ENCODE results near the gene DDX39B.
"Not testable (repeated sequence)": the region's sequence is repeated elsewhere in the genome, so short reads cannot be mapped to it uniquely, and the experiment has no call there.

DDX39B gene

DNA sequence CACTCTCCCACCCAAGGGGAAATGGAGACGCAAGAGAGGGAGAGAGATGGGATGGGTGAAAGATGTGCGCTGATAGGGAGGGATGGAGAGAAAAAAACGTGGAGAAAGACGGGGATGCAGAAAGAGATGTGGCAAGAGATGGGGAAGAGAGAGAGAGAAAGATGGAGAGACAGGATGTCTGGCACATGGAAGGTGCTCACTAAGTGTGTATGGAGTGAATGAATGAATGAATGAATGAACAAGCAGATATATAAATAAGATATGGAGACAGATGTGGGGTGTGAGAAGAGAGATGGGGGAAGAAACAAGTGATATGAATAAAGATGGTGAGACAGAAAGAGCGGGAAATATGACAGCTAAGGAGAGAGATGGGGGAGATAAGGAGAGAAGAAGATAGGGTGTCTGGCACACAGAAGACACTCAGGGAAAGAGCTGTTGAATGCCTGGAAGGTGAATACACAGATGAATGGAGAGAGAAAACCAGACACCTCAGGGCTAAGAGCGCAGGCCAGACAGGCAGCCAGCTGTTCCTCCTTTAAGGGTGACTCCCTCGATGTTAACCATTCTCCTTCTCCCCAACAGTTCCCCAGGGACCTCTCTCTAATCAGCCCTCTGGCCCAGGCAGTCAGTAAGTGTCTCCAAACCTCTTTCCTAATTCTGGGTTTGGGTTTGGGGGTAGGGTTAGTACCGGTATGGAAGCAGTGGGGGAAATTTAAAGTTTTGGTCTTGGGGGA lies 34.3 kb upstream of the DDX39B start:
- DNase-seq (ENCODE audit: low read depth in 2 of 3, low spot score in 2 of 3), result no peak

- peak in 1 of 3 experiments; percentile 75 for DNase-seq (ENCODE audit: low read depth in 2 of 3, low spot score in 2 of 3)
These were observed 33.6 kb upstream of the DDX39B start, which contains the start of gene TNF for GRCh38 chr6:31575335-31575901. TSS of gene TNF (plus strand) at chr6:31575565. CDS start at chr6:31575742, 177 bp downstream.

DNA sequence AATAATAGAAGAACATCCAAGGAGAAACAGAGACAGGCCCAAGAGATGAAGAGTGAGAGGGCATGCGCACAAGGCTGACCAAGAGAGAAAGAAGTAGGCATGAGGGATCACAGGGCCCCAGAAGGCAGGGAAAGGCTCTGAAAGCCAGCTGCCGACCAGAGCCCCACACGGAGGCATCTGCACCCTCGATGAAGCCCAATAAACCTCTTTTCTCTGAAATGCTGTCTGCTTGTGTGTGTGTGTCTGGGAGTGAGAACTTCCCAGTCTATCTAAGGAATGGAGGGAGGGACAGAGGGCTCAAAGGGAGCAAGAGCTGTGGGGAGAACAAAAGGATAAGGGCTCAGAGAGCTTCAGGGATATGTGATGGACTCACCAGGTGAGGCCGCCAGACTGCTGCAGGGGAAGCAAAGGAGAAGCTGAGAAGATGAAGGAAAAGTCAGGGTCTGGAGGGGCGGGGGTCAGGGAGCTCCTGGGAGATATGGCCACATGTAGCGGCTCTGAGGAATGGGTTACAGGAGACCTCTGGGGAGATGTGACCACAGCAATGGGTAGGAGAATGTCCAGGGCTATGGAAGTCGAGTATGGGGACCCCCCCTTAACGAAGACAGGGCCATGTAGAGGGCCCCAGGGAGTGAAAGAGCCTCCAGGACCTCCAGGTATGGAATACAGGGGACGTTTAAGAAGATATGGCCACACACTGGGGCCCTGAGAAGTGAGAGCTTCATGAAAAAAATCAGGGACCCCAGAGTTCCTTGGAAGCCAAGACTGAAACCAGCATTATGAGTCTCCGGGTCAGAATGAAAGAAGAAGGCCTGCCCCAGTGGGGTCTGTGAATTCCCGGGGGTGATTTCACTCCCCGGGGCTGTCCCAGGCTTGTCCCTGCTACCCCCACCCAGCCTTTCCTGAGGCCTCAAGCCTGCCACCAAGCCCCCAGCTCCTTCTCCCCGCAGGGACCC lies 32.6 kb upstream of the DDX39B start:
- no peak for DNase-seq (ENCODE audit: low read depth in 2 of 3, low spot score in 2 of 3)

DNA sequence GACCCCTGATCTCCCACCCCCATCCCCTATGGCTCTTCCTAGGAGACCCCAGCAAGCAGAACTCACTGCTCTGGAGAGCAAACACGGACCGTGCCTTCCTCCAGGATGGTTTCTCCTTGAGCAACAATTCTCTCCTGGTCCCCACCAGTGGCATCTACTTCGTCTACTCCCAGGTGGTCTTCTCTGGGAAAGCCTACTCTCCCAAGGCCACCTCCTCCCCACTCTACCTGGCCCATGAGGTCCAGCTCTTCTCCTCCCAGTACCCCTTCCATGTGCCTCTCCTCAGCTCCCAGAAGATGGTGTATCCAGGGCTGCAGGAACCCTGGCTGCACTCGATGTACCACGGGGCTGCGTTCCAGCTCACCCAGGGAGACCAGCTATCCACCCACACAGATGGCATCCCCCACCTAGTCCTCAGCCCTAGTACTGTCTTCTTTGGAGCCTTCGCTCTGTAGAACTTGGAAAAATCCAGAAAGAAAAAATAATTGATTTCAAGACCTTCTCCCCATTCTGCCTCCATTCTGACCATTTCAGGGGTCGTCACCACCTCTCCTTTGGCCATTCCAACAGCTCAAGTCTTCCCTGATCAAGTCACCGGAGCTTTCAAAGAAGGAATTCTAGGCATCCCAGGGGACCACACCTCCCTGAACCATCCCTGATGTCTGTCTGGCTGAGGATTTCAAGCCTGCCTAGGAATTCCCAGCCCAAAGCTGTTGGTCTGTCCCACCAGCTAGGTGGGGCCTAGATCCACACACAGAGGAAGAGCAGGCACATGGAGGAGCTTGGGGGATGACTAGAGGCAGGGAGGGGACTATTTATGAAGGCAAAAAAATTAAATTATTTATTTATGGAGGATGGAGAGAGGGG lies 31.7 kb upstream of the DDX39B start:
- no peak for DNase-seq (ENCODE audit: low read depth in 2 of 3, low spot score in 2 of 3)

DNA sequence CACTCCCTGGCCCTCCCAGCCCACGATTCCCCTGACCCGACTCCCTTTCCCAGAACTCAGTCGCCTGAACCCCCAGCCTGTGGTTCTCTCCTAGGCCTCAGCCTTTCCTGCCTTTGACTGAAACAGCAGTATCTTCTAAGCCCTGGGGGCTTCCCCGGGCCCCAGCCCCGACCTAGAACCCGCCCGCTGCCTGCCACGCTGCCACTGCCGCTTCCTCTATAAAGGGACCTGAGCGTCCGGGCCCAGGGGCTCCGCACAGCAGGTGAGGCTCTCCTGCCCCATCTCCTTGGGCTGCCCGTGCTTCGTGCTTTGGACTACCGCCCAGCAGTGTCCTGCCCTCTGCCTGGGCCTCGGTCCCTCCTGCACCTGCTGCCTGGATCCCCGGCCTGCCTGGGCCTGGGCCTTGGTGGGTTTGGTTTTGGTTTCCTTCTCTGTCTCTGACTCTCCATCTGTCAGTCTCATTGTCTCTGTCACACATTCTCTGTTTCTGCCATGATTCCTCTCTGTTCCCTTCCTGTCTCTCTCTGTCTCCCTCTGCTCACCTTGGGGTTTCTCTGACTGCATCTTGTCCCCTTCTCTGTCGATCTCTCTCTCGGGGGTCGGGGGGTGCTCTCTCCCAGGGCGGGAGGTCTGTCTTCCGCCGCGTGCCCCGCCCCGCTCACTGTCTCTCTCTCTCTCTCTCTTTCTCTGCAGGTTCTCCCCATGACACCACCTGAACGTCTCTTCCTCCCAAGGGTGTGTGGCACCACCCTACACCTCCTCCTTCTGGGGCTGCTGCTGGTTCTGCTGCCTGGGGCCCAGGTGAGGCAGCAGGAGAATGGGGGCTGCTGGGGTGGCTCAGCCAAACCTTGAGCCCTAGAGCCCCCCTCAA lies 30.5 kb upstream of the DDX39B start, which contains the start of gene LTA:
LTA (plus strand) TSS at position 249 of the 871 bp plus-strand sequence; CDS start at position 703, 454 bp downstream.
- peak in 1 of 3 experiments; percentile 67 for DNase-seq (ENCODE audit: low read depth in 2 of 3, low spot score in 2 of 3)

DNA sequence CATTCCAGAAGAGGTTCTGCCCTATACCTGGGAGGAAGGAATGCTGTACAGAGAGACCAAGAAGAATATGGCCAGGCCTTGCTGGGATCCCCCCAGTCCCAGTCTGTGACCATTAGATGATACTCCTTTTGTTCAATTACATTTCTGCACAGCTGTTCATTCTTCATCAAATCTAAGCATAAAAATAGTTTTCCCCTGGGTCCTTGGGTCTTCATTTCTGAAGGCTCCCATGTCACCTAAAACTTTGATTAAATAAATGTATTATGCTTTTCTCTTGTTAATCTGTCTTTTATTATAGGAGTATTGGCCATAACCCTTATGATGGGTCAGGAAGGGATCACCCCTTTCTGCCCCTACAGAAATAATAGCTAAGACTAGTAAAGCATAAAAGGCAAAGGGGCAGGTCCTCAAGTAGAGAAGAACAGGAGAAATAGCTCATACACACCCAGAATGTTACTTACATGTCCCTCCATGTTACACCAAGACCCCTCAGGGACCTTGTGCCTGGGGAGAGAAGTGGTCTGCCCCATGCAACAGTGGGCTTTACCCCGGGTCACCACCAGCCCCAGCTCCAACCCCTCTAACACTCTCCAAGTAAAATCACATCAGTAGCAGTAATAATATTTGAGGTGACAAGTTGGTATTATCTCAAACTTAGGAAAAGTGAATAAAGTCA lies 28.2 kb upstream of the DDX39B start:
- no peak for DNase-seq (ENCODE audit: low read depth in 2 of 3, low spot score in 2 of 3)

DNA sequence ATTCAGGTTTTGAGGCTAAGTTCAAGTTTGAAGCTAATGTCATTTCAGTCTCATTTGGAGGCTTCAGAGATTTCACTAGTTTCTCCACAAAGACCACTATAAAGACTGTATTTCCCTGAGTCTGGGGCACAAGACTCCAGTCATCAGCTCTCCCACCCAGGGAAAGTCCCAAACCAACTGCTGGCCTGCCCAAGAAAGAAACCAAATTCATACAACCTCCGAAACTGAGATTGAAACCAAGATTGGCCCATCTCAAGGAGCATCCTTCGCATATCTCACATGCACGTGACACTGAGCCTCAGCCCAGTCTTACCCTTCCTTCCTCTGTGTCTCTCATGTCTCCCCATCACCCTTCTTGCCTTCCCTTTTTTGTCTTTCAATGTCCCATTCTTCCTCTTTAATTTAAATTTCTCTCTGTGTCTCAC lies 26.7 kb upstream of the DDX39B start:
- no peak for DNase-seq (ENCODE audit: low read depth in 2 of 3, low spot score in 2 of 3)

DNA sequence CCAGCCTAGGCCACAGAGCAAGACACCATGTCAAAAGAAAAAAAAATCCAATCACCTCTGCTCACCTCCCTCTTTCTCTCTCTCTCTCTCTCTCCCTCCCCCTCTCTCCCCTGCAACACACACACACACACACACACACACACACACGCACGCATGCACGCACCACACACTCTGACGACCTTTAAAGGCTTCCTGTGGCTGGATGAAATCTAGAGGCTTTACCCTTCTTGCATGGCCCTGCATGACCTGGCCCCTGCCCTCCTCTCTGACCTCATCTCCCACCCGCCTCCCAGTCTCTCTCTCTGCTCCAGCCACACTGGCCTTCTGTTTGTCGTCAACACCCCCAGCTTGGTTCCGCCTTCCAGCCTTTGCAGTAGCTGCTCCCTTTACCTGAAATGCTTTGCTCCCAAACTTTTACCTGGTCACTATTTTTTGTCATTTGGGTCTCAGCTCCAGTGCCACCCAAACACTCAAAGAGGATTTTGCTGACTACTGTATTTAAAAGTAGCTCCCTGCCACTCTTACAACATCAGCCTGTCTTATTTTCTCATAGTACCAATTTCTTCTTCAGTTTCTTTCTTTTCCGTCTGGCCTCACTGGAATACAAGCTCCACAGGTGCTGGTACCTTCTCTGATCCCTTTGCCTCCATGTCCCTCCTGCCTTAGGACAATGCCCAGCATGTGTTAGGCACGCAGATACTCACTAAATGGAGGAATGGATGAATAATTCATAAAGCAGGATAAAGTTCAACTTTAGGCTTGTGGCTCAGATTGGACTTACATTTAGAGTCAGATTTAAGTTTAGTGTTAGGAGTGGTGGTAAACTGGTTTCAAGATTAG lies 25.9 kb upstream of the DDX39B start:
- no peak for DNase-seq (ENCODE audit: low read depth in 2 of 3, low spot score in 2 of 3)

DNA sequence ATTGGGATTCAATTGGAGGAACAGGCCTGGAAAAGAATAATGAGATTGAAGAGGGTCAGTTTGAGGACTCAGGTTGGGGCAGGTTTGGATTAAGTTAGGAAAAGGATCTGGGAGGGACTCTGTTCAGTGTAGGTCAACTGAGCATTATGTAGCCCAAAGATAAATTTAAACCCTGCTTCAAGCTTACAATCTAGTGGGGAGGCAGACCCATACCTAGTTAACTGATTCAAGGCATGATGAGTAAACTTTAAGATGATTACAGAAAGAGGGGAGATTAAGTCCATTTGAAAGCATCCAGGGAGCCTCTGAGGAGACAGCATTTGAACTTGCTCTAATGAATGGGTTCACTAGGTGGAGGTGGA lies 18.9 kb upstream of the DDX39B start:
- DNase-seq (ENCODE audit: low read depth in 2 of 3, low spot score in 2 of 3), result no peak

DNA sequence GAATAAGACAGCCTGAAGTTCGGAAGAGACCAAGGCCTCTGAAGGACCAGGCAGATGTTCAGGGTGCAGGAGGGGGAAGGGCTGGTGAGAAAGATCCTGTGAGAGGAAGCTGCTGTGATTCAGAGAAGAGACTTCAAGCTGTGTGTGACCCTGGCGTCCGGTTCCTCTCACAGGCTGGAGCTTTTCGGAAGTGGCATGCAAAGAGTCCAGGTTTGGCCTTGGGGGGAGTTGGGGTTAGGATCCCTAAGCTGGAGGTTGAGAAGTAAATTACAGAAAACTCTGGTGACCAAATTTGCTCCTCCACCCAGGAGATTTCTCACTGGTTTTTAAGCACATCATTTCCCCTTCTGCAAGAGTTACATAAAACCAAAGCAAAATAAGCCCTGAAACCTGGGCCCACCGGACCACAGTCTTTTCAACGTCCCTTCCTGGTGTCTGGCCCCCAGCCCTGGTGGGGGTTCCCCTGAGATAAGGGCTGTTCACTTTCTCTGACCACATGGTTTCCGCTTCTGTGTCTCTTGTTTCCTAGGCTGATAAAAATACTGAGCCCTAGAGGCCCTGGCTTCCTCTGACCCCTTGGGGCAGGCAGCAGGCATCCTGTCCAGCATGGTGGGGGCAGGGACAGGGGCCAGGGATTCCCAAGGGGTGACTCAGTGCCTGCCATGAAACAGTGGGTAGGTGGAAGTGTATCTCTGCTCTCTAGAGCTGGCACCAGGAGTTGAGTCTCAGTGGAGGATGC lies 18.3 kb upstream of the DDX39B start:
- DNase-seq (ENCODE audit: low read depth in 2 of 3, low spot score in 2 of 3), result peak in 1 of 3 experiments; percentile 23

DNA sequence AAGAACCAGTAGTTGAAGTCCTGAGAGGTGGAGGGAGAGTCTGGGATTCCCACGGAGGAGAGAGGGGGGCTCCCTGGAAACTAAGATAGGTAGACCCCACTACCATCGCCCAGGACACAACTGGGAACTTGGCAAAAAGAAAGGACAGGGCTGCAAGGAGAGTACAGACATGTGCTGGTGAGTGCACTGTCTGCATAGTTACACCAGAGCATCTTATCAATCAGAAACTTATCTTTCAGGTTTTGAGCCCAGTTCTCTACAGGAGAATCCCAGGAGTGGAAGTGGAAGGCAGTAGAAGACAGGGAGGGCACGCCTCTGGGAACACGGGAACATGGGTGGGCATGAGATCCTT lies 17.8 kb upstream of the DDX39B start:
- no peak for DNase-seq (ENCODE audit: low read depth in 2 of 3, low spot score in 2 of 3)

DNA sequence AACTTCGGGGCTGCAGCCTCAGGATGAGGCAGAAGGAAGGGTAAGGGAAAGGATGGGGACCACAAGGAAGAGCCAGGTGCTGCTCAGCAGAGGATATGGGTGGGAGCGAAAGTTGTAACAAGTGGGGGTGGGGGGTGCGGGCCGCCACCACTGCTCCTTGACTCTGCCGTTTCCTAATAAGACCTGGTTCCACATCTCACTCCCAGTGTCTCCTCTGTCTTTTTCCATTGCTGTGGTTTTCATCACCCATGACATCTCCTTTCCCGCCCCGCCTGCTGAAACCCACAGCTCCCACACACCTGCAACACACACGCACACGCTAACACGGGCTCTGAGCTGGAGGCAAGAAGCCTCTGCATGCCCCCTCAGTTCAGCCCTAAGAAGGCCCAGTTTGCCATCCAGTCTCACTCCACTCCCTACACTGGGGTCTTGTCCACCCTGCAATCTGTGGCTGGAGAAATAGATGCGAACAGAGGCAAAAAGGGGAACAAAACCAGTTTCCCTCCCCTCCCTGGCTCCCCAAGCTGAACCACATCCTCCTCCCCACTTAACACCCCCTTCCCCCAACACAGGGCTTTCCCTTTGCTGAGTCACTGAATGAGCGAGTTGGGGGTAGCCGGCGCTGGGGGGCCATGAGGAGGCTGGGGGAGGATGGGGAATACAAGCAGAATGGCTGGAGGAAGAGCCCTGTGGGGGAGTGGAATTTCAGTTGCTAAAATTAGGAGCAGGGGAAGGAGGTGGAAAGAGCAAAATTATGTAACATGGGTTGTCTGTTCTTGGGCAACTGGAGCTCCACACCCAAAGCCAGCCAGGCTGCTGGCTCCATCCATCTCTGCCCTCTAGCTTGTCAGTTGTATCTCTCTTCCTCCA lies 17.1 kb upstream of the DDX39B start:
- DNase-seq (ENCODE audit: low read depth in 2 of 3, low spot score in 2 of 3), result peak in 1 of 3 experiments; percentile 54

GRCh38 chr6:31558318-31558625 lies 16.5 kb upstream of the DDX39B start:
- DNase-seq (ENCODE audit: low read depth in 2 of 3, low spot score in 2 of 3), result no peak

DNA sequence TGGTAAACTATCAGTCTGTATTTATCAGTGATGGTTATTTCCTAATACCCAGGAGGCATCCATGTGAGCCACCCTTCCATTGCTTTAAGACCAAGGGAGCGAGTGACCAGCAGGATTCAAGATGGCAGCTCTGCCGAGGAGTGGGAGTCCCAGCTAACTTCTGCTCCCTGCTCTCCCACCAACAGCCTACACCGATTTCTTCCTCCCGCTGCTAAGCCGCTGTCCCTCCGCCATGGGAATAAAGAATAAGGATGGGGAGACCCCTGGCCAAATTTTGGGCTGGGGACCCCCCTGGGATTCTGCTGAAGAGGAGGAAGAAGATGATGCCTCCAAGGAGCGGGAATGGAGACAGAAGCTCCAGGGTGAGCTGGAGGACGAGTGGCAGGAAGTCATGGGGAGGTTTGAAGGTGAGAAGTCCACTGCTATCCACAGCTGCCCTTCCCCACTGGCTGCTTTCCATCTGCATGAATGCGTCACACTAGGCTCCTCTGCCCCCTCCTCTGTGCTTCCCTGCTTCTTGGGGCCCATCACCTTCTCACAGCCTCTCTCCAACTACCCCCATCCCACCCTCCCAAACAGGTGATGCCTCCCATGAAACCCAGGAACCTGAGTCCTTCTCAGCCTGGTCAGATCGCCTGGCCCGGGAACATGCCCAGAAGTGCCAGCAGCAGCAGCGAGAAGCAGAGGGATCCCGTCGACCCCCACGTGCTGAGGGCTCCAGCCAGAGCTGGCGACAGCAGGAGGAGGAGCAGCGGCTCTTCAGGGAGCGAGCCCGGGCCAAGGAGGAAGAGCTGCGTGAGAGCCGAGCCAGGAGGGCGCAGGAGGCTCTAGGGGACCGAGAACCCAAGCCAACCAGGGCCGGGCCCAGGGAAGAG lies 15.9 kb upstream of the DDX39B start:
- no peak for DNase-seq (ENCODE audit: low read depth in 2 of 3, low spot score in 2 of 3)

GRCh38 chr6:31556307-31556706 lies 14.5 kb upstream of the DDX39B start:
- DNase-seq (ENCODE audit: low read depth in 2 of 3, low spot score in 2 of 3), result no peak

GRCh38 chr6:31551371-31551770 lies 9.6 kb upstream of the DDX39B start:
- not testable (repeated sequence) for DNase-seq (ENCODE audit: low read depth in 2 of 3, low spot score in 2 of 3)

All from activated CD8-positive, alpha-beta memory T cell treated with anti-CD3 and anti-CD28 coated beads for 48 hours (primary cell).